OCI-LY1 (cell line): ENCODE results near the gene CELSR2.

Experiments used
- H2AFZ ChIP-seq: fragments of 200-600 bp; sonication (generic), shearing (Covaris generic); 2 replicates; pipeline ENCODE4 v1.6.0; 2014; ENCODE audit warnings: antibody characterized with exemption, mild to moderate bottlenecking, low read length
- H3F3A ChIP-seq: fragments of 200-600 bp; sonication (generic), shearing (Covaris generic); 2 replicates; pipeline ENCODE4 v1.6.0; 2014; ENCODE audit warnings: mild to moderate bottlenecking, antibody characterized with exemption, low read length, moderate library complexity; ENCODE audit not compliant: insufficient read depth
- H3K27ac ChIP-seq: fragments of 200-600 bp; sonication (generic); 2 replicates; pipeline ENCODE4 v1.5.1; 2014; ENCODE audit warnings: low read length, mixed run types, mild to moderate bottlenecking, low read depth; ENCODE audit not compliant: poor library complexity, severe bottlenecking
- H3K27me3 ChIP-seq: fragments of 200-600 bp; sonication (generic); 2 replicates; pipeline ENCODE4 v1.6.0; 2014; ENCODE audit warnings: antibody characterized with exemption, mild to moderate bottlenecking, low read length, moderate library complexity; ENCODE audit not compliant: insufficient read depth
- H3K36me3 ChIP-seq: fragments of 200-600 bp; sonication (generic); 2 replicates; pipeline ENCODE4 v1.6.1; 2014; ENCODE audit warnings: mild to moderate bottlenecking, antibody characterized with exemption, low read length, moderate library complexity, mixed read lengths; ENCODE audit not compliant: insufficient read depth
- H3K4me1 ChIP-seq: fragments of 200-600 bp; sonication (generic); 2 replicates; pipeline ENCODE4 v1.5.1; 2014; ENCODE audit warnings: mild to moderate bottlenecking, low read length, moderate library complexity; ENCODE audit not compliant: insufficient read depth, severe bottlenecking
- H3K4me2 ChIP-seq: fragments of 200-600 bp; sonication (generic), shearing (Covaris generic); 2 replicates; pipeline ENCODE4 v1.6.1; 2014; ENCODE audit warnings: low read length
- H3K4me3 ChIP-seq: fragments of 200-600 bp; sonication (generic); 2 replicates; pipeline ENCODE4 v1.5.1; 2014; ENCODE audit warnings: low read length, low read depth, mild to moderate bottlenecking, mixed read lengths; ENCODE audit not compliant: poor library complexity, severe bottlenecking
- H3K79me2 ChIP-seq: fragments of 200-600 bp; shearing (Covaris generic); 2 replicates; pipeline ENCODE4 v1.6.1; 2016; ENCODE audit warnings: mixed run types, low read length, mixed read lengths; ENCODE audit not compliant: insufficient read depth
- H3K9ac ChIP-seq: fragments of 200-600 bp; sonication (generic), shearing (Covaris generic); 2 replicates; pipeline ENCODE4 v1.6.1; 2014; ENCODE audit warnings: mild to moderate bottlenecking, low read length, mixed read lengths
- H3K9me2 ChIP-seq: fragments of 200-600 bp; sonication (generic), shearing (Covaris generic); 2 replicates; pipeline ENCODE4 v1.6.1; 2014; ENCODE audit warnings: low read depth, mild to moderate bottlenecking, low read length, mixed read lengths
- H3K9me3 ChIP-seq: fragments of 200-600 bp; shearing (Covaris generic); 2 replicates; pipeline ENCODE4 v1.6.1; 2014; ENCODE audit warnings: low read length, mixed read lengths
- H4K20me1 ChIP-seq: fragments of 200-600 bp; sonication (generic), shearing (Covaris generic); 2 replicates; pipeline ENCODE4 v1.6.0; 2016; ENCODE audit warnings: mild to moderate bottlenecking, low read length; ENCODE audit not compliant: insufficient read depth
- EZH2 ChIP-seq: fragments of 200-600 bp; sonication (generic), shearing (Covaris generic); IDR thresholded peaks from 2 replicates; pipeline ENCODE4 v1.8.0; 2017; ENCODE audit warnings: borderline replicate concordance, mixed run types, mild to moderate bottlenecking, antibody characterized with exemption, low read length, moderate library complexity, mixed read lengths
- TF ChIP-seq, protein P1 (sequence below): fragments of 200-600 bp; sonication (generic), shearing (Covaris generic); IDR thresholded peaks from 2 replicates; pipeline ENCODE4 v1.5.1; 2017; ENCODE audit warnings: mild to moderate bottlenecking, antibody characterized with exemption, low read length, moderate library complexity, mixed read lengths

The CELSR2 gene

DNA sequence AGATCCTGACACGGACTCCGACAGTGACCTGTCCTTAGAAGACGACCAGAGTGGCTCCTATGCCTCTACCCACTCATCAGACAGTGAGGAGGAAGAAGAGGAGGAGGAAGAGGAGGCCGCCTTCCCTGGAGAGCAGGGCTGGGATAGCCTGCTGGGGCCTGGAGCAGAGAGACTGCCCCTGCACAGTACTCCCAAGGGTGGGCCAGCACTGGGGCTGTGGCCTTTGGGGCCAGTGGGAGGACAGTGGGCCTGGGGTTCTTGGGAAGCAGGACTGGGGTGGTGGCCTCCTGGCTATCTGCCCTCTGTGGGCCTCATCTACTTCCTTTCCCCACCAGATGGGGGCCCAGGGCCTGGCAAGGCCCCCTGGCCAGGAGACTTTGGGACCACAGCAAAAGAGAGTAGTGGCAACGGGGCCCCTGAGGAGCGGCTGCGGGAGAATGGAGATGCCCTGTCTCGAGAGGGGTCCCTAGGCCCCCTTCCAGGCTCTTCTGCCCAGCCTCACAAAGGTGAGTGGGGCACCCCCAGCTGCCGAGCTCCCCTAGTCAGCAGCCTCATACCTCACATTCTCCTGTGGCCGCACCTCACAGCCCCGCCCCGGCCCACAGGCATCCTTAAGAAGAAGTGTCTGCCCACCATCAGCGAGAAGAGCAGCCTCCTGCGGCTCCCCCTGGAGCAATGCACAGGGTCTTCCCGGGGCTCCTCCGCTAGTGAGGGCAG lies 23.6 kb downstream of the CELSR2 start:
- no peak overlapping the region for H3K9ac ChIP-seq
- no peak overlapping the region for H2AFZ ChIP-seq
- no peak overlapping the region for H3K4me2 ChIP-seq
- no peaks in the 10 kb centered on the region for H3K9me3 ChIP-seq
- H3K79me2 ChIP-seq, result no peaks in the 10 kb centered on the region
- no peaks in the 10 kb centered on the region for H3K4me1 ChIP-seq
- TF ChIP-seq, protein P1, sequence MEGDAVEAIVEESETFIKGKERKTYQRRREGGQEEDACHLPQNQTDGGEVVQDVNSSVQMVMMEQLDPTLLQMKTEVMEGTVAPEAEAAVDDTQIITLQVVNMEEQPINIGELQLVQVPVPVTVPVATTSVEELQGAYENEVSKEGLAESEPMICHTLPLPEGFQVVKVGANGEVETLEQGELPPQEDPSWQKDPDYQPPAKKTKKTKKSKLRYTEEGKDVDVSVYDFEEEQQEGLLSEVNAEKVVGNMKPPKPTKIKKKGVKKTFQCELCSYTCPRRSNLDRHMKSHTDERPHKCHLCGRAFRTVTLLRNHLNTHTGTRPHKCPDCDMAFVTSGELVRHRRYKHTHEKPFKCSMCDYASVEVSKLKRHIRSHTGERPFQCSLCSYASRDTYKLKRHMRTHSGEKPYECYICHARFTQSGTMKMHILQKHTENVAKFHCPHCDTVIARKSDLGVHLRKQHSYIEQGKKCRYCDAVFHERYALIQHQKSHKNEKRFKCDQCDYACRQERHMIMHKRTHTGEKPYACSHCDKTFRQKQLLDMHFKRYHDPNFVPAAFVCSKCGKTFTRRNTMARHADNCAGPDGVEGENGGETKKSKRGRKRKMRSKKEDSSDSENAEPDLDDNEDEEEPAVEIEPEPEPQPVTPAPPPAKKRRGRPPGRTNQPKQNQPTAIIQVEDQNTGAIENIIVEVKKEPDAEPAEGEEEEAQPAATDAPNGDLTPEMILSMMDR, result no peak
- no peak for TF ChIP-seq EZH2
- no peaks in the 10 kb centered on the region for H3F3A ChIP-seq
- no peaks in the 10 kb centered on the region; the same call in 1 of the 2 replicates for H3K36me3 ChIP-seq
- peaks cover 10% of the 10 kb centered on the region; the same call in 1 of the 2 replicates for H3K27me3 ChIP-seq
- H4K20me1 ChIP-seq, result no peaks in the 10 kb centered on the region
- H3K27ac ChIP-seq, result no peak overlapping the region
- no peaks in the 10 kb centered on the region for H3K9me2 ChIP-seq
- no peak overlapping the region for H3K4me3 ChIP-seq

DNA sequence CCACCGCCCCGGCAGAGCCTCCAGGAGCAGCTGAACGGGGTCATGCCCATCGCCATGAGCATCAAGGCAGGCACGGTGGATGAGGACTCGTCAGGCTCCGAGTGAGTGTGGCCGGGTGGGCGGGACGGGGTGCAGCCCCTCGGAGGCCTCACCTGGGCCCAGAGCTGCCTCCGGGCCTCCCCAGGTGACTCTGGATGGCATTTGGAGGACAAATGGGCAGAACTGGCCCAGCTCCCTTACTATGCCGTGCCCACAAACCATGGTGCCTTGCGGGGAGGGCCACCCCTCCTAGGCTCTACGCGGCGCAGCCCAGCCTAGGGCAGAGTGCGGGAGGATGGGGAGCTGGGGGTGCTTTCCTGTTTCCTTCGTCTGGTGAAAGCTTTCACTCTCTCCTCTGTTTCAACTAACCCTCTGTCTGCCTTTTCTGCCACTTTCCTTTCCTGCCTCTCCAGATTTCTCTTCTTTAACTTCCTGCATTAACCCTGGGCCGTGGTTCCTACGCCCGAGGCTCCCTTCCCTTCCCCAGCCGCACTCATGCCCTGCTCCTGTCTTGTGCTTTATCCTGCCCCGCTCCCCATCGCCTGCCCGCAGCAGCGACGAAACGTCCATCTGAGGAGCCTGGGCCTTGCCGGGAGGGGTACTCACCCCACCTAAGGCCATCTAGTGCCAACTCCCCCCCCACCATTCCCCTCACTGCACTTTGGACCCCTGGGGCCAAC lies 24.4 kb downstream of the CELSR2 start:
- Histone ChIP-seq H2AFZ (no peak overlapping the region), H3F3A (no peaks in the 10 kb centered on the region; the same call in 1 of the 2 replicates), H3K79me2 (no peaks in the 10 kb centered on the region), H3K4me1 (no peaks in the 10 kb centered on the region), H3K9me2 (no peaks in the 10 kb centered on the region), H3K27me3 (peaks cover 10% of the 10 kb centered on the region; the same call in 1 of the 2 replicates), H3K4me3 (no peak overlapping the region), H3K9me3 (no peaks in the 10 kb centered on the region), H3K4me2 (no peak overlapping the region), H3K27ac (no peak overlapping the region), H3K9ac (no peak overlapping the region), H4K20me1 (no peaks in the 10 kb centered on the region), H3K36me3 (no peaks in the 10 kb centered on the region; the same call in 1 of the 2 replicates)
- TF ChIP-seq EZH2, result no peak
- TF ChIP-seq, protein P1, result no peak

DNA sequence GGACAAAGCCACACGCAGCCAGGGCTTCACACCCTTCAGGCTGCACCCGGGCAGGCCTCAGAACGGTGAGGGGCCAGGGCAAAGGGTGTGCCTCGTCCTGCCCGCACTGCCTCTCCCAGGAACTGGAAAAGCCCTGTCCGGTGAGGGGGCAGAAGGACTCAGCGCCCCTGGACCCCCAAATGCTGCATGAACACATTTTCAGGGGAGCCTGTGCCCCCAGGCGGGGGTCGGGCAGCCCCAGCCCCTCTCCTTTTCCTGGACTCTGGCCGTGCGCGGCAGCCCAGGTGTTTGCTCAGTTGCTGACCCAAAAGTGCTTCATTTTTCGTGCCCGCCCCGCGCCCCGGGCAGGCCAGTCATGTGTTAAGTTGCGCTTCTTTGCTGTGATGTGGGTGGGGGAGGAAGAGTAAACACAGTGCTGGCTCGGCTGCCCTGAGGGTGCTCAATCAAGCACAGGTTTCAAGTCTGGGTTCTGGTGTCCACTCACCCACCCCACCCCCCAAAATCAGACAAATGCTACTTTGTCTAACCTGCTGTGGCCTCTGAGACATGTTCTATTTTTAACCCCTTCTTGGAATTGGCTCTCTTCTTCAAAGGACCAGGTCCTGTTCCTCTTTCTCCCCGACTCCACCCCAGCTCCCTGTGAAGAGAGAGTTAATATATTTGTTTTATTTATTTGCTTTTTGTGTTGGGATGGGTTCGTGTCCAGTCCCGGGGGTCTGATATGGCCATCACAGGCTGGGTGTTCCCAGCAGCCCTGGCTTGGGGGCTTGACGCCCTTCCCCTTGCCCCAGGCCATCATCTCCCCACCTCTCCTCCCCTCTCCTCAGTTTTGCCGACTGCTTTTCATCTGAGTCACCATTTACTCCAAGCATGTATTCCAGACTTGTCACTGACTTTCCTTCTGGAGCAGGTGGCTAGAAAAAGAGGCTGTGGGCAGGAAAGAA lies 25.5 kb downstream of the CELSR2 start:
- Histone ChIP-seq H3K4me2 (no peak overlapping the region), H3K27me3 (peaks cover 10% of the 10 kb centered on the region; the same call in 1 of the 2 replicates), H3K36me3 (no peaks in the 10 kb centered on the region), H3K4me3 (no peak overlapping the region), H2AFZ (no peak overlapping the region), H3K27ac (no peak overlapping the region), H3K79me2 (no peaks in the 10 kb centered on the region), H3F3A (no peaks in the 10 kb centered on the region; the same call in 1 of the 2 replicates), H3K4me1 (no peaks in the 10 kb centered on the region), H4K20me1 (no peaks in the 10 kb centered on the region), H3K9me3 (no peaks in the 10 kb centered on the region), H3K9me2 (no peaks in the 10 kb centered on the region), H3K9ac (no peak overlapping the region)
- TF ChIP-seq EZH2, result no peak
- TF ChIP-seq, protein P1, result no peak
